ENCODE measurements around the gene JAKMIP2.
A peak's percentile ranks its signal among the peaks of the same experiment; 100 is the strongest.
"Not testable (repeated sequence)": the region's sequence is repeated elsewhere in the genome, so short reads cannot be mapped to it uniquely, and the experiment has no call there.

JAKMIP2 gene

DNA sequence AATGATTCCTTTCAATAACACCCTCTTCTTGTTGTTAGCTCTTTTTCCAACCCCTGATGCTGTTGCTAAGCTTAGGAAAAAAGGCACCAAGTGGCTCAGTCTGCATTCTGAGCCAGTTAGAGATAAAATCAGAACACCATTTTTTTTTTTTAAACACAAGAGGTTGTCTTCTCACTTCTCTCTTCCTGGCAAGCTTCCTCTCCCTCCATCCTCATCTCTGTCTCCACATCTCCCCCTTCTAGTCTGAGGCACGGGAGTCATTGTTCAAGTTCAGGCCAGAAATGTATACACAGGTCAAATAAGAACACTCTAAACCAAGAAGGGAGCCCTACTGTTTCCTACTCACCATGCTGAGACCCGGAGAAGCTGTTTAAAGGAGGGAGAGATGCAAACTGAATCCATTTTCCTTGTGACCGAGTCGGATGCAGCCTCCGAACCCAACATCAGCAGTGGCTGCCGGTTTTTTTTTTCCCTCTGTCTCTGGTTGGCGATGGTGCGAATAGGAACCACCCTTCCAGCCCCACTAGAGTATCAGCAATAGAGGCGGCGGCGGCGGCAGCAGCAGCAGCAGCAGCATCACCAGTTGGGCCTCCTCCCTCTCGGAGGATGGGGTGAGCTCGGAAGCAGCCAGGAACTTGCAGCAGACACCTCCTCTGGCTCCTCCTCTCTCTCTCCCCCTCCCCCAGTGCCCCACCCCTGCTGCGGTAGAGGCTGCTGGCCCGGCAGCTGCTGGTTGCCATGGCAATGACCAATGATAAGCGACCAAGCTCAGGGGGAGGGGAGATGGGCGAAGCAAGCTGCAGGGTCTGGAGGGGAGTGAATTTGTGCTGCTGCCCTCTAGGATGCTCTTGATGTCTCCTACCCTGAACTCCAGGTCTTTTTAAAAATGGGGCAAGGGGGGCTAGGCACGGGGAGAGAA lies at the start of gene JAKMIP2:
JAKMIP2 (minus strand) TSS at position 619 of the 919 bp plus-strand sequence. CDS start 110,922 bp downstream, outside the sequence.
- peak; percentile 77 for DNase-seq

DNA sequence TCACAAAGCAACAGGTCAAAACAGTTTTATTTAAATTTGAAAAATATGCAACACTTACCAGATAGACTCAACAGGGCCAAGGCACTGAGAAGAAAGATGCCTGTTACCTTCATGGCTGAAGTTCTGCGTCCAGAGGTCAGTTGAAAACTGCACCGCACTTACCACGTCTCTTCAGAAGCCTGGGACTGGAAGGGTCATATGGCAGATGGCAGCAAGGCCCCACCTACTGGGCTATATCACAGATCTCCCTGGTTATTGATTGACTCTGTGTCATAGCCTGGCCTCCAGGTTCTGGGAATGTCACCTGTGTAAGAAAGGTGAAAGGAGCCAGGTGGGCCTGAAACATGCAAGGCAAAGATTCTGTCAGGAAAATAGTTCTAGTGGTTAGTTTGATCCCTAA lies 48.9 kb upstream of the JAKMIP2 start, which contains the start of gene SPINK1:
SPINK1 (minus strand) TSS at position 207 of the 400 bp plus-strand sequence; CDS start at position 113, 94 bp downstream.
- no peak for DNase-seq

DNA sequence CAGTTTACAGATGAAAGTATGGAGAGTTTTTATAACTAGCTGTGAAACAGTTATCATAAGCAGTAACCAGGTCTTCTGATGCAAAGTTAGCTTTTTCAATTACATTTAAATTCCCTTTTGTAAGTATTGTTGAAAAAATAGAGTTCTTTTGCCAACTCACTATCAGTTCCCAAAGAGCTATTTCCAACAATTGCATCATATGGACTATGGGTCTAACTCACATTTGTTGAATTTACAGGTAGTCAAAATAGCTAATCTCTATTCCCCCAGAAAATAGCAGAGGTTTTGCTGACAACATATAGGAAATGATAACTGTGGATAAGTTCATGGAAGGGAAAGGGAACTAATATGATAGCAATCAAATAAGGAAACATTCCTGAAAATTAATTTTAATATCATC lies 47.5 kb upstream of the JAKMIP2 start:
- no peak for DNase-seq

DNA sequence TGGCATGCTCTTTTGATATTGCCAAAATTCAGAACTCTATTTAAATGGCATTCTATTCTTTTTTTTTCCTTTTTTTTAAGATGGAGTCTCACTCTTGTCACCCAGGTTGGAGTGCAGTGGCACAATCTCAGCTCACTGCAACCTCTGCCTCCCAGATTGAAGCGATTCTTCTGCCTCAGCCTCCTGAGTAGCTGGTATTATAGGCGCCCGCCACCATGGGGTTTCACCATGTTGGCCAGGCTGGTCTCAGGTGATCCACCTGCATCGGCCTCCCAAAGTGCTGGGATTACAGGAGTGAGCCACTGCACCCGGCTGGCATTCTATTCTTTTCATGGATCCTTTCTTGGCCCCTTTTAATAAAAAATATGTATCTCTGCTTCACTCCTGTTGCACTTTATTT lies 44.5 kb upstream of the JAKMIP2 start:
- DNase-seq = not testable (repeated sequence)

GRCh38 chr5:147826361-147826760 lies 43.8 kb upstream of the JAKMIP2 start:
- no peak for DNase-seq

- peak; percentile 39 for DNase-seq
These were observed 40.4 kb upstream of the JAKMIP2 start for GRCh38 chr5:147822686-147823491.

- not testable (repeated sequence) for DNase-seq
These were observed 39.7 kb upstream of the JAKMIP2 start for GRCh38 chr5:147822222-147822621.

- DNase-seq = no peak
These were observed 39.2 kb upstream of the JAKMIP2 start for GRCh38 chr5:147821766-147822165.

GRCh38 chr5:147819261-147819770 lies 36.8 kb upstream of the JAKMIP2 start:
- DNase-seq = no peak

DNA sequence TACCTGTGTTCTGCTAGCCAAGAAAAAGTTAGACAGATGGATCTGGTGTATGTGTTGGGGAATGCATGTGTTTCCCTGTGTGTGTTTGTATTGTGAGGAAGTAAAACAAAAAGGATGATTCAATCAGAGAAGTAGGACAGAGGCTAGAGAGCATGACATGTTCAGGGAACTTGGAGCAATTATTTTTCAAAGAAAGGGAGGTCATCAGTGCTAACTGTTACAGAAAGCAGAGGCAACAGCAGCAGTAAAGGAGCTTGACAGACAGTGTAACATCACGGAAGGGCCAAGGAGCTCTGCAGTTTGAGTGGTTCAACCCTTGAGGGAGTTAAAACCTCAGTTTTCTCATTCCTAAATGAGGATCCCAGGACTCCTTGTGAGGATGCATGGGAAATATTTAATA lies 35.8 kb upstream of the JAKMIP2 start:
- DNase-seq = no peak

DNA sequence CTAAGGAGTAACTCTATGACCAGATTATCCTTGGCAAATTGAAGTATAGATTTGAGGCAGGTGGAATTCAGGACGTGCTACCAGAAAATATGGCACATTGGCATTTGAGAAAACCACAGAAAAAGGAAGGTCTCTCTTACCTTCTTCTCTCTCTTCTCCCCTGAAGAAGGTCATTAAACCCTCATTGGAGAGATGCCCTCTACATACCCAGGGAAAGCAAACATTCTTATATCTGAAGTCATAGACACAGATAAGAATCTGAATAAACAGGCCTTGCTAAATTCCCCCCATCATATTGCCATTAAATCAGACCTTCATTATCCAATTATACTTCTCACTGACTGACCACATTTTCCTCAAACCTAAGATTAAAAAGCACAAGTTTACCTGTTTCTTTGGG lies 31.2 kb upstream of the JAKMIP2 start:
- DNase-seq = no peak

- DNase-seq = no peak
These were observed 27.5 kb upstream of the JAKMIP2 start for GRCh38 chr5:147809830-147810666.

DNA sequence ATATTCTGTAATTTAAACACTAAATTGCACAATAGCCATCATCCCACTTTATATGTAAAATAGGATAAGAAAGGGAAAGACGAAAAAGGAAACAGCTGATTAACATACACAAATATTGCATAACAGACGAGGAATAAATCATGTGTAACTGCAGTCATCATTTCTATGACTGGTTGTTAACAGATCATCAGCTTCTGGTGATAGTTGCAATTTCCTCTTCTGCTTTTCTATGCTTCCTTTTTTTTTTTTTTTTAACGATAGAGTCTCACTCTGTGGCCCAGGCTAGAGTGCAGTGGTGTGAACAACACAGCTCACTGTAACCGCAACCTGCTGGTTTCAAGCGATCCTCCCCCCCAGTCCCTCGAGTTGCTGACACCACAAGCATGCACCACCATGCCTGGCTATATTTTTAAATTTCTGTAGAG lies 22.5 kb upstream of the JAKMIP2 start:
- no peak for DNase-seq

GRCh38 chr5:147804334-147804733 lies 21.8 kb upstream of the JAKMIP2 start:
- peak; percentile 37 for DNase-seq

- no peak for DNase-seq
These were observed 21.4 kb upstream of the JAKMIP2 start for GRCh38 chr5:147803926-147804325.

- DNase-seq = not testable (repeated sequence)
These were observed 20.6 kb upstream of the JAKMIP2 start for GRCh38 chr5:147803161-147803560.

GRCh38 chr5:147801461-147801860 lies 18.9 kb upstream of the JAKMIP2 start:
- no peak for DNase-seq

GRCh38 chr5:147800491-147800890 lies 18.0 kb upstream of the JAKMIP2 start:
- DNase-seq = no peak

- no peak for DNase-seq
These were observed 14.2 kb upstream of the JAKMIP2 start for GRCh38 chr5:147796556-147797308.

GRCh38 chr5:147791181-147791580 lies 8.7 kb upstream of the JAKMIP2 start:
- no peak for DNase-seq

DNA sequence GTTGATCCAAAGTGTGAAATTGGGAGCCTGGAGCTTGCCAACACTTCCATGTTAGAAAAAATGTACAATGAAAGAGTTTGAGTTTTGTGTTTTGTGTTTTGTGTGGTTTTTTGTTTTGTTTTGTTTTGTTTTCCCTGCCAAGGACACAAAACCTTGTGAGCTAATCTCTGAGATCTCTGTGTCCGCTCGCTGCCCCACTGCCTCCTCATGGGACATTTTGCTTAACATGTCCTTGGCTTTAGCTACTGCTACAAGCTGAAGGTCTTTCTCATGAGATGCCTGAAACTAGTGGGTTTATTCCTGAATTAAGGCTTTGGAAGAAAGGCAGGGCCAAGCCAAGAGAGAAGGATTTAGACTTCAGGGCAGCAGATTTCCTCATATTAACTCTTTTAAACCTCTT lies 7.3 kb upstream of the JAKMIP2 start:
- DNase-seq = no peak

DNA sequence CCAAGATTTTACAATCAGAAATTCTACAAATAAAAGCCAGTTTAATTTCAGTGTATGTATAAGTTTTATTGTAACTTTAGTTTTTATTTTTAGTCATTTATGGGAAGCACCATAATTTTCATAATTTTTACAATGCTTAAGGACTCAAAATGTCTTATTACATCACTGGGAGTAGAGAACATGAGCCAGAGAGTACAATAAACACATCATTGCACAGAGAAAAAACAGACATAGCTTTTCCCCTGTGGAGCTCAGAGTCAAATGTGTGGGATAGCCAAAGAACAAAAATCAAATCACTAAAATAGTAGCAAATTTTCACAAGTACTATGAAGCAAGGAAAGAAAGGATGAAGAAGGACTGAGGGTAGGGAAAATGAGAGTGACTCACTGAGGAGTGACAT lies 5.5 kb upstream of the JAKMIP2 start:
- no peak for DNase-seq
